A673 (cell line): ENCODE measurements around the gene SPNS2.

ENCODE experiments used
- CTCF ChIP-seq: fragments of 300-800, 200-600 bp; sonication (generic); conservative IDR thresholded peaks from 2 replicates; pipeline ENCODE4 v1.5.1; 2017; ENCODE audit warnings: low read depth, mild to moderate bottlenecking, antibody characterized with exemption, low read length, moderate library complexity, mixed read lengths
- EZH2 ChIP-seq: fragments of 200-600 bp; sonication (generic); IDR thresholded peaks from 2 replicates; pipeline ENCODE4 v1.6.1; 2017; ENCODE audit warnings: borderline replicate concordance, low read depth, mild to moderate bottlenecking, mixed read lengths, antibody characterized with exemption, low read length; ENCODE audit not compliant: poor library complexity, severe bottlenecking

GRCh38 chr17:4465786-4466185 lies 32.9 kb upstream of the SPNS2 start:
- TF ChIP-seq CTCF, result no peak
- no peak for TF ChIP-seq EZH2
